H9 (cell line): Measurements from ENCODE around the gene LHFPL2. TPM values are rescaled to one million over a fixed set of nuclear protein-coding genes. Genes with fewer than 3 reads are reported as not detected.

Experiments used
- DNase-seq: peaks from one replicate; pipeline ENCODE4 v3.0.0-alpha.2; 2017
- H2AFZ ChIP-seq: one replicate; pipeline ENCODE4 v1.6.1; 2013; ENCODE audit warnings: mild to moderate bottlenecking, low read length, control low read depth, moderate library complexity
- H2AK5ac ChIP-seq: 2 replicates; pipeline ENCODE4 v1.6.1; 2013; ENCODE audit warnings: low read length, control low read depth, mixed read lengths; ENCODE audit not compliant: insufficient read length
- H2BK120ac ChIP-seq: one replicate; pipeline ENCODE4 v1.6.1; 2013; ENCODE audit warnings: low read depth, mild to moderate bottlenecking, low read length, control low read depth, inconsistent platforms; ENCODE audit not compliant: poor library complexity, severe bottlenecking
- H2BK12ac ChIP-seq: 2 replicates; pipeline ENCODE4 v1.6.1; 2013; ENCODE audit warnings: low read length, control low read depth, mixed read lengths, low read depth; ENCODE audit not compliant: insufficient read length
- H2BK15ac ChIP-seq: 2 replicates; pipeline ENCODE4 v1.6.1; 2013; ENCODE audit warnings: low read depth, low read length, control low read depth
- H2BK20ac ChIP-seq: one replicate; pipeline ENCODE4 v1.6.1; 2013; ENCODE audit warnings: low read depth, mild to moderate bottlenecking, low read length, control low read depth, inconsistent platforms; ENCODE audit not compliant: poor library complexity, severe bottlenecking
- H2BK5ac ChIP-seq: 2 replicates; pipeline ENCODE4 v1.6.1; 2013; ENCODE audit warnings: low read length, control low read depth, mixed read lengths; ENCODE audit not compliant: insufficient read length
- H3K14ac ChIP-seq: 2 replicates; pipeline ENCODE4 v1.6.1; 2013; ENCODE audit warnings: low read length, control low read depth; ENCODE audit not compliant: insufficient read depth
- H3K18ac ChIP-seq: 2 replicates; pipeline ENCODE4 v1.6.1; 2013; ENCODE audit warnings: low read depth, mild to moderate bottlenecking, mixed read lengths, low read length, control low read depth; ENCODE audit not compliant: insufficient read length
- H3K23ac ChIP-seq: 2 replicates; pipeline ENCODE4 v1.6.1; 2013; ENCODE audit warnings: low read length, control low read depth, mixed read lengths, low read depth; ENCODE audit not compliant: insufficient read length
- H3K23me2 ChIP-seq: 2 replicates; pipeline ENCODE4 v1.6.1; 2013; ENCODE audit warnings: low read depth, mild to moderate bottlenecking, mixed read lengths, low read length, control low read depth; ENCODE audit not compliant: insufficient read length, poor library complexity, severe bottlenecking
- H3K27ac ChIP-seq: 2 replicates; pipeline ENCODE4 v1.5.1; 2013; ENCODE audit warnings: low read length, control low read depth, mixed read lengths, low read depth; ENCODE audit not compliant: insufficient read length
- H3K27me3 ChIP-seq: 2 replicates; pipeline ENCODE4 v1.6.1; 2013; ENCODE audit warnings: low read length, control low read depth, inconsistent platforms; ENCODE audit not compliant: insufficient read depth
- H3K4ac ChIP-seq: 2 replicates; pipeline ENCODE4 v1.6.1; 2013; ENCODE audit warnings: low read depth, mild to moderate bottlenecking, control low read depth, inconsistent platforms, low read length, moderate library complexity
- H3K4me1 ChIP-seq: 2 replicates; pipeline ENCODE4 v1.6.1; 2013; ENCODE audit warnings: low read length, control low read depth, inconsistent platforms; ENCODE audit not compliant: insufficient read depth
- H3K4me2 ChIP-seq: 2 replicates; pipeline ENCODE4 v1.6.1; 2013; ENCODE audit warnings: low read length, control low read depth, mixed read lengths; ENCODE audit not compliant: insufficient read length, insufficient read depth
- H3K56ac ChIP-seq: 2 replicates; pipeline ENCODE4 v1.6.1; 2013; ENCODE audit warnings: low read depth, mild to moderate bottlenecking, mixed read lengths, low read length, control low read depth; ENCODE audit not compliant: insufficient read length
- H3K79me1 ChIP-seq: 2 replicates; pipeline ENCODE4 v1.6.1; 2013; ENCODE audit warnings: low read depth, mild to moderate bottlenecking, moderate library complexity, low read length, control low read depth, inconsistent platforms; ENCODE audit not compliant: insufficient read depth, poor library complexity, severe bottlenecking
- H3K79me2 ChIP-seq: 2 replicates; pipeline ENCODE4 v1.6.1; 2013; ENCODE audit warnings: low read length, control low read depth, inconsistent platforms; ENCODE audit not compliant: insufficient read depth
- H3K9ac ChIP-seq: 2 replicates; pipeline ENCODE4 v1.6.1; 2013; ENCODE audit warnings: low read length, control low read depth, mixed read lengths; ENCODE audit not compliant: insufficient read length; ENCODE audit errors: extremely low read depth
- H3K9me3 ChIP-seq: one replicate; pipeline ENCODE4 v1.6.1; 2013; ENCODE audit warnings: low read depth, low read length, inconsistent platforms; ENCODE audit not compliant: control insufficient read depth
- H3T11ph ChIP-seq: one replicate; pipeline ENCODE4 v1.6.1; 2013; ENCODE audit warnings: mild to moderate bottlenecking, low read length, control low read depth, inconsistent platforms
- H4K20me1 ChIP-seq: one replicate; pipeline ENCODE4 v1.6.1; 2013; ENCODE audit not compliant: control insufficient read depth, insufficient read length, insufficient read depth
- H4K5ac ChIP-seq: 2 replicates; pipeline ENCODE4 v1.6.1; 2013; ENCODE audit warnings: low read depth, mild to moderate bottlenecking, mixed read lengths, low read length, control low read depth; ENCODE audit not compliant: insufficient read length
- H4K8ac ChIP-seq: replicated peaks from 2 replicates; pipeline ENCODE4 v1.6.1; 2013; ENCODE audit warnings: low read length, control low read depth, mixed read lengths, low read depth; ENCODE audit not compliant: insufficient read length
- H4K91ac ChIP-seq: 2 replicates; pipeline ENCODE4 v1.6.1; 2013; ENCODE audit warnings: low read depth, mild to moderate bottlenecking, moderate library complexity, mixed read lengths, low read length, control low read depth; ENCODE audit not compliant: insufficient read length
- H3K27ac Mint-ChIP-seq, 3 experiments: 2 replicates in 2 of 3; 3 replicates in 1 of 3; pipeline ENCODE4 v1.8.0; 2020 to 2021; ENCODE audit warnings: mixed read lengths in 3 of 3, mild to moderate bottlenecking in 1 of 3, moderate library complexity in 1 of 3
- H3K27me3 Mint-ChIP-seq: 2 replicates; pipeline ENCODE4 v1.8.0; 2021; ENCODE audit warnings: low read depth, mild to moderate bottlenecking, moderate library complexity, mixed read lengths
- H3K36me3 Mint-ChIP-seq, 3 experiments: 2 replicates in 2 of 3; 3 replicates in 1 of 3; pipeline ENCODE4 v1.8.0; 2020 to 2021; ENCODE audit warnings: low read depth in 3 of 3, mixed read lengths in 3 of 3; ENCODE audit not compliant: insufficient read depth in 1 of 3
- H3K4me1 Mint-ChIP-seq, 2 experiments: 2 replicates each; pipeline ENCODE4 v1.8.0; 2020; ENCODE audit warnings: mixed read lengths in 2 of 2
- H3K4me3 Mint-ChIP-seq, 2 experiments: 2 replicates in 1 of 2; 3 replicates in 1 of 2; pipeline ENCODE4 v1.8.0; 2020 to 2021; ENCODE audit warnings: mild to moderate bottlenecking in 2 of 2, mixed read lengths in 2 of 2, moderate library complexity in 1 of 2
- H3K9me3 Mint-ChIP-seq, 2 experiments: 2 replicates in 1 of 2; 3 replicates in 1 of 2; pipeline ENCODE4 v1.8.0; 2020; ENCODE audit warnings: mild to moderate bottlenecking in 2 of 2, mixed read lengths in 2 of 2, moderate library complexity in 1 of 2
- WGBS: extraction: QIAGEN DNeasy Blood & Tissue Kit; methylation state at CpG from one replicate; pipeline ENCODE4 v1.1.7; 2013; ENCODE audit warnings: missing lambda C conversion rate, low lambda C conversion rate, mixed read lengths; ENCODE audit not compliant: insufficient read length; ENCODE audit errors: extremely low coverage; 5-methylcytosine and 5-hydroxymethylcytosine counted together
- total RNA-seq: library from RNA; stranded (reverse); gene quantifications from 2 replicates; pipeline ENCODE4 v1.2.1, GENCODE V29; 2021
- TF ChIP-seq, protein P1 (sequence below): fragments of 200-600 bp; sonication (generic); conservative IDR thresholded peaks from 3 replicates; pipeline ENCODE4 v1.8.0; 2021; ENCODE audit warnings: antibody characterized with exemption, mild to moderate bottlenecking

Gene LHFPL2
- total RNA-seq, 1 experiment from 2014 or later: 26.3 TPM

DNA sequence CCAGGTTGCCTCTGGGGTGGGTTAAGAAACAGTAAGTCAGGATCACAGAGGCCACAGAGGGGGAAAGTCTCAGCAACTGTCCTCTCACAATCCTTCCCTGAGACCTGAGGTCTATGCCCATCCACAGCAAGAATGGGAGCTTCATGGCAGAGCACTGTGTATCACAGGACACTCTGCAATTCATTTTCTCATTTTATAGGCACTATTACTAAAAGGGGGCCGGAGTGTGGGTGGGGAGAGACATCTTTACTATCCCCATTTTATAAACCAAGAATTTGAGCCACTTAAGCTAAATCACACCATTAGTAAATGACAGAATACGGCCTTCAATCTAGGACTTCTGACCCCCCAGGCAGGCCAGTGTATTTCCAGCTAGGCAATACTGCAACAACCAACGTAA lies 79.9 kb downstream of the LHFPL2 start:
- H4K91ac ChIP-seq: no peak overlapping the region
- no peak overlapping the region for H3K4ac ChIP-seq
- H3K23me2 ChIP-seq: no peaks in the 10 kb centered on the region
- no peaks in the 10 kb centered on the region for H3K9me3 Mint-ChIP-seq
- no peak overlapping the region for H2BK5ac ChIP-seq
- H2BK20ac ChIP-seq: no peak overlapping the region
- no peaks in the 10 kb centered on the region for H3K27me3 ChIP-seq
- H3T11ph ChIP-seq: no peak overlapping the region
- H2BK120ac ChIP-seq: no peak overlapping the region
- H2AK5ac ChIP-seq: no peak overlapping the region
- no peak overlapping the region for H2BK12ac ChIP-seq
- peak overlapping the region in 2 of 3 experiments; percentile 18 to 72; a peak in 3 of 7 replicates for H3K27ac Mint-ChIP-seq
- no peak overlapping the region for H4K5ac ChIP-seq
- H3K9ac ChIP-seq: no peak overlapping the region
- peaks cover 7% of the 10 kb centered on the region for H3K4me1 ChIP-seq
- no peak for DNase-seq
- no peak overlapping the region for H3K27ac ChIP-seq
- peaks cover 0 to 10% (median 2%) of the 10 kb centered on the region in 3 experiments; a peak in 4 of 7 replicates for H3K36me3 Mint-ChIP-seq
- no peak overlapping the region for H2BK15ac ChIP-seq
- H3K27me3 Mint-ChIP-seq: no peaks in the 10 kb centered on the region
- no peak overlapping the region for H3K4me3 Mint-ChIP-seq
- no peak overlapping the region for H3K23ac ChIP-seq
- H3K18ac ChIP-seq: no peak overlapping the region
- H3K4me2 ChIP-seq: no peak overlapping the region
- H3K4me1 Mint-ChIP-seq: peaks cover 27 to 28% of the 10 kb centered on the region in 2 experiments
- TF ChIP-seq, protein P1, sequence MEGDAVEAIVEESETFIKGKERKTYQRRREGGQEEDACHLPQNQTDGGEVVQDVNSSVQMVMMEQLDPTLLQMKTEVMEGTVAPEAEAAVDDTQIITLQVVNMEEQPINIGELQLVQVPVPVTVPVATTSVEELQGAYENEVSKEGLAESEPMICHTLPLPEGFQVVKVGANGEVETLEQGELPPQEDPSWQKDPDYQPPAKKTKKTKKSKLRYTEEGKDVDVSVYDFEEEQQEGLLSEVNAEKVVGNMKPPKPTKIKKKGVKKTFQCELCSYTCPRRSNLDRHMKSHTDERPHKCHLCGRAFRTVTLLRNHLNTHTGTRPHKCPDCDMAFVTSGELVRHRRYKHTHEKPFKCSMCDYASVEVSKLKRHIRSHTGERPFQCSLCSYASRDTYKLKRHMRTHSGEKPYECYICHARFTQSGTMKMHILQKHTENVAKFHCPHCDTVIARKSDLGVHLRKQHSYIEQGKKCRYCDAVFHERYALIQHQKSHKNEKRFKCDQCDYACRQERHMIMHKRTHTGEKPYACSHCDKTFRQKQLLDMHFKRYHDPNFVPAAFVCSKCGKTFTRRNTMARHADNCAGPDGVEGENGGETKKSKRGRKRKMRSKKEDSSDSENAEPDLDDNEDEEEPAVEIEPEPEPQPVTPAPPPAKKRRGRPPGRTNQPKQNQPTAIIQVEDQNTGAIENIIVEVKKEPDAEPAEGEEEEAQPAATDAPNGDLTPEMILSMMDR: no peak
- WGBS: no CpG with 5 or more reads among the region's 3 CpGs
- H3K9me3 ChIP-seq: no peaks in the 10 kb centered on the region
- H3K79me2 ChIP-seq: peaks cover 5% of the 10 kb centered on the region; the same call in 1 of the 2 replicates
- no peaks in the 10 kb centered on the region for H4K20me1 ChIP-seq
- peaks cover 4% of the 10 kb centered on the region for H3K79me1 ChIP-seq
- no peak overlapping the region for H3K56ac ChIP-seq
- H2AFZ ChIP-seq: no peak overlapping the region
- no peak overlapping the region for H4K8ac ChIP-seq
- no peak overlapping the region for H3K14ac ChIP-seq
